GM21423 (cell line): ENCODE measurements around the gene IRF4.
A peak's percentile ranks its signal among the peaks of the same experiment; 100 is the strongest.
"Not testable (repeated sequence)": the region's sequence is repeated elsewhere in the genome, so short reads cannot be mapped to it uniquely, and the experiment has no call there.

ENCODE experiments used
- ATAC-seq: cut with Tn5 transposase; IDR thresholded peaks from one replicate; pipeline ENCODE4 v1.9.1; 2021; ENCODE audit warnings: mild to moderate bottlenecking, moderate library complexity; ENCODE audit not compliant: unreplicated experiment

IRF4 gene

GRCh38 chr6:411402-412145 is 20.0 kb downstream of the IRF4 start:
- no peak for ATAC-seq

- ATAC-seq = no peak
These were observed 20.8 kb downstream of the IRF4 start for GRCh38 chr6:412146-412886.

DNA sequence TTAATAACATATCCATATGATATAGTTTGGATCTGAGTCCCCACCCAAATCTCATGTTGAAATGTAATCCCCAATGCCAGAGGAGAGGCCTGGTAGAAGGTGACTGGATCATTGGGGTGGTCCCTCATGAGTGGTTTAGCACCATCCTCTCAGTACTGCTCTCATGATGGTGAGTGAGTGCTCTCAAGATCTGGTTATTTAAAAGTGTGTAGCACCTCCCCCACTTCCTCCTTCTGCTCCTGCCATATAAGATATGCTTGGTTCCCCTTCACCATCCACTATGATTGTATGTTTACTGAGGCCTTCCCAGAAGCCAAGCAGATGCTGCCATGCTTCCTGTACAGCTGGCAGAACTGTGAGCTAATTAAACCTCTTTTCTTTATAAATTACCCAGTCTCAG is 22.9 kb downstream of the IRF4 start:
- ATAC-seq = no peak

DNA sequence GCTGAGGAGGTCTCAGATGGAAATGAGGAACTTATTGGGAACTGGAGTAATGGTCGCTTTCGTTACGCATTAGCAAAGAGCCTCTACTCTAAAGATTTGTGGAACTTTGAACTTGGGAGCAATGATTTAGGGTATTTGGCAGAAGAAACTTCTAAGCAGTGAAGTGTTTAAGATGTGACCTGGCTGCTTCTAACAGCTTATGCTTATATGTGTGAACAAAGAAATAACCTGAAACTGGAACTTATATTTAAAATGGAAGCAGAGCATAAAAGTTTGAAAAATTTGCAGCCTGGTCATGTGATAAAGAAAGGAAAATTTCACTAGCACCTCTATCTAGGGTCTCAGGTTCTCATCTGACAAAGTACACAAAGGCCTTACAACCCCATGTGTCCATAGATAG is 23.5 kb downstream of the IRF4 start:
- ATAC-seq = no peak

- no peak for ATAC-seq
These were observed 29.7 kb downstream of the IRF4 start for GRCh38 chr6:421211-421610.

DNA sequence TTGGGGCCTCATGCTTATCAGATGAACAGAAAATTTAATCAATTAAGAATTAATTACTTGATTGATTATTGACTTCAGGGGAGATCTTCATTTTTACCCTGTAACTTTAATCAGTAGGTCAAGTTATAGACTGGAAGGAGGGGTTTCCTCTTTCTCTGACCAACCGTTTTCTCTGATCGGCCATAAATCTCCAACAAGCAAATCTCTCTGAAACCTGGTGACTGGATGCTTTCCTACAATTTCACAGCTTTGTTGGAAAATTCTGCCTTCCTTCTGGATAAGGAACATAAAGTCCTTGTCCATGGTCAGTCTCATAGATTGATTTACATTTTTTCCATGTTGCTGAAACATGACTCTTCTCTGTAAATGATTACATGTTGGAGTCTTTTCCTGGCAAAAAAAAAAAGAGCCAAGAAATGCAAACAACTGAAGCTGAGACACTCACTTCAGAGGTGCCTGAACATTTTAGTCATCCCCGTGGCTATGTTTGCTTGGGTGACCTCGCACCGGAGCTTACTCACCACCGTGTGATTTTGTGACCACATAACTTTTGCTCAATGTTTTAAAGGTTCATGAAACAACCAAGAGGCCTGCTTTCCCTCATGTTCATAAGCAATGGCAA is 31.0 kb downstream of the IRF4 start:
- ATAC-seq = peak; percentile 94

DNA sequence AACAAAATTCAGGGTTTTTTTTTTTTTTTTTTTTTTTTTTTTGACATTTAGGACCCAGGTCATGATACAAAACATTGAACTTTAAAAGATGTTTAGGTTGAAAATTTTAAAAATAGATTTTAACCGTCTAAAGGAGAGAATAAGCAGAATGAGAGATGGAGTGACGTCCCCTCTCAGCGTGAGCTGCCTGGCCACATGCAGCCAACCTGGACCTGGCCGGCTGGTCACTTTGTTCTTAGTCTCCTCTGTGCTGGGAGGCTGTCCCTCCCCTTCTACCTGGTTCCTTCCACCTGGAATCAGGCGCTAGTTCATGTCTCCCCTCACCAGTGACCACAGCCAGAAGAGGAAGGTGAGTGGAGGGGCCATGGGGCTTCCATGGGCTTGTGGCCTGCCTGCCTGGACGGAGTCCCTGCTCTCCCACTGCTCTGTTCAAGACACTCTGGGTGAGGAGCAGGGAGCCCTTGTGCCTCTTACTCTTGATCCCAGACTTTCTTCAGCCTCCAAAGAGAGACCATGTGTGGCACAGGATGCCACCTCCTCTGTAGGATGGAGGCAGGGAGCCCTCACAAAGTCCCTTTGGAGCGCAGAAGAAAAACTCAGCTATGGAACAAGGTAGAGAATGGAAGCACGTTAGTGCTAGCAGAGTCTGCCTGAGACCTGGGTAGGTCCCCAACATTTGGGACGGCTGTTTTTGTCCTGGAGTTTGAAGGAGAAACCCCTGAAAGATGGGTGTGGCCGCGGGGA is 31.7 kb downstream of the IRF4 start:
- ATAC-seq = peak; percentile 21

DNA sequence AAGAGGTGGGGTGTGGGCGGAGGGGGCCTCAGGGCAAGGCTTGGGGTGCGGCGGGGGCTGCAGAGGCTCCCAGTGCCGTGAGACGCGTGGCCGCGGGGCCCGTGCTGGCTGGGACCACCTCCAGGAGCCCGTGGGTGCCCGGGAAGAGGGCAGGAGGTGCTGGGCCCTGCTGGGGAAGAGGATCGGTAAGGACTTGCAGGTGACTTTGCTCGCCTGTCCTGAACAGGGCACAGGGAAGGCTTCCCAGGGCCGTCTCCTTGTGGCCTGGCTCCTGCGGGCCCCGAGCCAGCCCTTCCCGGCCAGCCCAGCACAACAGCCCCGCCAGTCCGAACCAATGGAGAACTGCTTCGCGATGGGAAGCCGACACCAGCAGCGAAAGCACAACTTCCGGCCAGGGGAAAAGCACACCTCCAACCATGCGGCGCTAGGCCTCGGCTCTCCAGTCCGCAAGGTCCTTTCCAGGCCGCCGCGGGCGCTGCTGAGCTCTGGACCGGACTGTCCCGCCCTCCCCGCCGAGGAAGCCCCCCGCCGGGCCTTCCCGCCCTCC is 32.3 kb downstream of the IRF4 start:
- no peak for ATAC-seq

DNA sequence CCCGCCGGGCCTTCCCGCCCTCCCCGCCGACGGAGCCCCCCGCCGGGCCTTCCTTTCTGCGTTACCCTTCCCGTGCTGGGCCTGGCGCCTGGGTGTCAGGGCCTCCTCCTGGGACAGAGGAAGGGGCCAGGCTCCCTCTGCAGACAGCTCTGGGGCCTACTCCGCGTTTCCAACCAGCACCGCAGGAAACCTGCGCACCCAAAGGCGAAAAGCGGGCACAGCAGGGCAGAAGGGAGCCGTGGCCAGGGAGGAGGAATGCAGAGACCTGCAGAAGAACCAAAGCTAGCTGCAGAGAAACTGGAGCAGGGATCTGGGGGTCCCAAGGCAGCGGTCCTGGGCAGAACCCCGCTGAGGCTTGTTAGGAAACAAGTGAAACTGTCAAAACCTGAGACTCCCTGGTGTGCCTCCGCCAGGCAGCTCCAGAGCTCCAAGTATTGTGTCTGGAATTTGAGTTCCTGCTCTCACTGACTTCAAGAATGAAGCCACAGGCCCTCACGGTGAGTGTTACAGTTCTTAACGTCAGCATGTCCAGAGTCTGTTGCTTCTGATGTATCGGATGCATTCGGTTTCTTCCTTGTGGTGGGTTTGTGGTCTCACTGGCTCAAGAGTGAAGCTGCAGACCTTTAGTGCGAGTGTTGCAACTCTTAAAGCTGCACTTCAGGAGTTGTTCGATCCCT is 33.3 kb downstream of the IRF4 start:
- no peak for ATAC-seq

DNA sequence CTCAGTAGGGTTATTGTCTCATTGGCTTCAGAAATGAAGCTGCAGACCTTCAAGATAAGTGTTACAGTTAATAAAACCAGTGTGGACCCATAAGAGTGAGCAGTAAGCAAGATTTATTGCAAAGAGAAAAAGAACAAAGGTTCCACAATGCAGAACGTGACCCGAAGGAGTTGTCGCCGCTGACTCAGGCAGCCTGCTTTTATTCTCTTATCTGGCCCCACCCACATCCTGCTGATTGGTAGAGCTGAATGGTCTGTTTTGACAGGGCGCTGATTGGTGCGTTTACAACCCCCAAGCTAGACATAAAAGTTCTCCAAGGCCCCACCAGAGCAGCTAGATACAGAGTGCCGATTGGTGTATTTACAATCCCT is 33.9 kb downstream of the IRF4 start:
- ATAC-seq = not testable (repeated sequence)

- not testable (repeated sequence) for ATAC-seq
These were observed 34.7 kb downstream of the IRF4 start for GRCh38 chr6:426198-426738.

DNA sequence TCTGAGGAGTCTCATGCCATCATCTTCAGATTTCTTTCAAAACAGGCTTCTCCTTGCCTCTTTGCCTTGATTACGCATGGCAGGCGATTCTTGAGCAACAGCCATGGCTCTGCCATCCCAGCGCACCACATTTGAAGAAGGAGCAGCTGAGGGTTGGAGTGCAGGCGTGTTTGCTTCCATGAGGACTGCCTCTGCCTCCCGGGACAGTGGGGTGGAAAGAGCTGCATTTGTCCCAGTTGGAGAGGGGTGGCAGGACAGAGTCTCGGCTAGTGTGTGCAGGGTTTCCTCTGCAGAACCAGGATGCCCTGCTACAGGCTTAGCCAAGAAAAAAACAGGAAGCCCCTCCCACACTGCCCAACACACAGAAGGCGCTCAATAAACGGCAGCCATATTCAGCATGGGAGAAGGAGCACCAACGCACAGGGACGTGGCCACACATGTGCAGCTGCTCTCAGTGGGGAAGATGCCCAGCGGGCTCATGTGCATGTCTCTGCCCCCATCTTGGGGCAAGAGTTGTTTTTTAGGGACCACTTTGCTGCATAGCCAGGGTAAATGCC is 36.6 kb downstream of the IRF4 start:
- ATAC-seq = no peak

GRCh38 chr6:429515-430121 is 38.1 kb downstream of the IRF4 start:
- no peak for ATAC-seq

GRCh38 chr6:431504-431903 is 40.0 kb downstream of the IRF4 start:
- peak; percentile 32 for ATAC-seq

DNA sequence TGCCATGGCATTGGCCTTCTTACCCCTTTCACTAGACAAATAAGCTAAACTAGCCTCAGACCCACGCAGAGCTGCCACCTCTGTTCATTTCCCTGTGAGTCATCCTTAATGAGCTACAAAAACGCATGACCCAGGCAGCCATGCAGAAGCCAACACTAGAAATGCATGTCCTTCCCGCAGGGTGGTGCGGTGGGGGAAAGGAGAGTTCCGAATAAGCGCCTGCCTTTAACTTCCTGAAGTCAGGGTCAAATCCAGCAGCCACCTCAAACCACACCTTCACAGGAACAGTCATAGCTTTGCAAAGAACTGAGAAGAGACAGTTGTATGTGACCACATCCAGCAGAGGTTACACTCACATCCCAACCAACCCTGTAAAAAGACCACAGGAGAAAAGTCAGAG is 40.4 kb downstream of the IRF4 start:
- ATAC-seq = no peak

- ATAC-seq = no peak
These were observed 42.6 kb downstream of the IRF4 start for GRCh38 chr6:434051-434705.

GRCh38 chr6:435441-436307 is 44.1 kb downstream of the IRF4 start:
- ATAC-seq = no peak
